IMR-90 (cell line): ENCODE data around the gene SDHB. TPM values are rescaled to one million over a fixed set of nuclear protein-coding genes. Genes with fewer than 3 reads are reported as not detected.

ENCODE experiments used
- ATAC-seq: fragments of 200-7000 bp; cut with Tn5 transposase; 2 replicates; pipeline ENCODE4 v1.9.1; 2020; ENCODE audit warnings: low read depth, mild to moderate bottlenecking, moderate library complexity
- BruUV-seq: library from RNA; stranded (reverse); fragments of 400-500 nt; replicated peaks from 2 replicates; lab custom pipeline; 2021; lab: Mats Ljungman, UMichigan
- CTCF ChIA-PET: fragments of 300-600 bp; formaldehyde crosslinking; extraction: SDS; loops from one replicate; lab custom pipeline; 2021; ENCODE audit warnings: antibody characterized with exemption; lab: Yijun Ruan, JAX
- POLR2A ChIA-PET: fragments of 300-600 bp; sonication (Branson Sonifier 250); formaldehyde crosslinking; loops from one replicate; lab custom pipeline; 2022; ENCODE audit warnings: antibody characterized with exemption; ENCODE audit not compliant: unreplicated experiment; lab: Charles Lee
- DNase-seq: peaks from one replicate; pipeline ENCODE4 v3.0.0; 2013
- H2AFZ ChIP-seq: replicated peaks from 2 replicates; pipeline ENCODE3; 2013; ENCODE audit warnings: low read length, mild to moderate bottlenecking; ENCODE audit not compliant: poor library complexity
- H2AK5ac ChIP-seq: 2 replicates; pipeline ENCODE4 v1.6.1; 2013; ENCODE audit warnings: low read depth, low read length, inconsistent platforms
- H2AK9ac ChIP-seq: replicated peaks from 2 replicates; pipeline ENCODE3; 2013; ENCODE audit warnings: mild to moderate bottlenecking, low read depth, low read length, moderate library complexity; ENCODE audit not compliant: poor library complexity
- H2BK120ac ChIP-seq: 2 replicates; pipeline ENCODE4 v1.6.1; 2013; ENCODE audit warnings: low read depth, low read length, inconsistent platforms
- H2BK15ac ChIP-seq: 3 replicates; pipeline ENCODE4 v1.6.1; 2013; ENCODE audit warnings: low read depth, low read length, inconsistent platforms
- H2BK20ac ChIP-seq: 2 replicates; pipeline ENCODE4 v1.6.1; 2013; ENCODE audit warnings: low read depth, mild to moderate bottlenecking, inconsistent platforms, low read length, moderate library complexity
- H2BK5ac ChIP-seq: 2 replicates; pipeline ENCODE4 v1.6.1; 2013; ENCODE audit warnings: mild to moderate bottlenecking, low read depth, low read length, inconsistent platforms; ENCODE audit not compliant: poor library complexity, severe bottlenecking
- H3K14ac ChIP-seq: replicated peaks from 2 replicates; pipeline ENCODE4 v1.6.1; 2013; ENCODE audit warnings: low read depth, low read length, inconsistent platforms
- H3K18ac ChIP-seq: 2 replicates; pipeline ENCODE4 v1.6.1; 2013; ENCODE audit warnings: low read depth, low read length, control low read depth
- H3K23ac ChIP-seq: 2 replicates; pipeline ENCODE4 v1.6.1; 2013; ENCODE audit warnings: low read depth, low read length, inconsistent platforms
- H3K27ac ChIP-seq: 2 replicates; pipeline ENCODE4 v1.5.1; 2013; ENCODE audit warnings: mild to moderate bottlenecking, control low read depth, low read length; ENCODE audit not compliant: insufficient read depth
- H3K27me3 ChIP-seq: 2 replicates; pipeline ENCODE4 v1.6.1; 2013; ENCODE audit warnings: low read length; ENCODE audit not compliant: control insufficient read depth, insufficient read depth
- H3K36me3 ChIP-seq: 2 replicates; pipeline ENCODE4 v1.6.1; 2013; ENCODE audit warnings: low read length, mixed read lengths; ENCODE audit not compliant: control insufficient read depth, insufficient read depth
- H3K4ac ChIP-seq: 2 replicates; pipeline ENCODE4 v1.6.1; 2013; ENCODE audit warnings: low read depth, low read length, inconsistent platforms
- H3K4me1 ChIP-seq: 2 replicates; pipeline ENCODE4 v1.6.1; 2013; ENCODE audit warnings: low read length, mixed read lengths; ENCODE audit not compliant: control insufficient read depth, insufficient read depth
- H3K4me2 ChIP-seq: 2 replicates; pipeline ENCODE4 v1.6.1; 2013; ENCODE audit warnings: low read depth, mild to moderate bottlenecking, control low read depth, low read length, moderate library complexity
- H3K4me3 ChIP-seq: 2 replicates; pipeline ENCODE4 v1.5.1; 2013; ENCODE audit warnings: low read depth, mild to moderate bottlenecking, control low read depth, low read length, moderate library complexity; ENCODE audit not compliant: insufficient read depth
- H3K56ac ChIP-seq: 2 replicates; pipeline ENCODE4 v1.6.1; 2013; ENCODE audit warnings: low read length, inconsistent platforms; ENCODE audit not compliant: insufficient read depth; ENCODE audit errors: extremely low read depth
- H3K79me1 ChIP-seq, 2 experiments: 2 replicates each; pipeline ENCODE4 v1.6.1; 2013; ENCODE audit warnings: low read length in 2 of 2, inconsistent platforms in 1 of 2, low read depth in 1 of 2
- H3K9ac ChIP-seq: 2 replicates; pipeline ENCODE4 v1.6.1; 2013; ENCODE audit warnings: low read depth, low read length, control low read depth
- H3K9me1 ChIP-seq: 2 replicates; pipeline ENCODE4 v1.6.1; 2013; ENCODE audit warnings: low read length, inconsistent platforms; ENCODE audit not compliant: insufficient read depth
- H3K9me3 ChIP-seq: 2 replicates; pipeline ENCODE4 v1.6.1; 2013; ENCODE audit warnings: low read length; ENCODE audit not compliant: control insufficient read depth, insufficient read depth
- H4K20me1 ChIP-seq: 2 replicates; pipeline ENCODE4 v1.6.1; 2013; ENCODE audit warnings: low read length, inconsistent platforms; ENCODE audit not compliant: insufficient read depth
- H4K5ac ChIP-seq: 2 replicates; pipeline ENCODE4 v1.6.1; 2013; ENCODE audit warnings: mild to moderate bottlenecking, low read depth, low read length, control low read depth
- H4K8ac ChIP-seq, 2 experiments: 2 replicates each; pipeline ENCODE4 v1.6.1; 2013; ENCODE audit warnings: low read depth in 2 of 2, low read length in 2 of 2, control low read depth in 1 of 2, inconsistent platforms in 1 of 2
- H4K91ac ChIP-seq: 2 replicates; pipeline ENCODE4 v1.6.1; 2013; ENCODE audit warnings: low read depth, low read length, inconsistent platforms; ENCODE audit not compliant: insufficient read depth
- CEBPB ChIP-seq: IDR thresholded peaks from 2 replicates; pipeline ENCODE4 v1.6.1; 2012; ENCODE audit warnings: low read depth, low read length, improper control_type of control experiment
- CTCF ChIP-seq: conservative IDR thresholded peaks from 2 replicates; pipeline ENCODE4 v1.5.1; 2012; ENCODE audit warnings: mild to moderate bottlenecking, low read depth, low read length, improper control_type of control experiment
- ELK1 ChIP-seq: fragments of 150-350 bp; IDR thresholded peaks from 2 replicates; pipeline ENCODE4 v1.6.1; 2016; ENCODE audit warnings: low read depth, mild to moderate bottlenecking, low read length, moderate library complexity, borderline replicate concordance
- FOS ChIP-seq: fragments of 150-350 bp; IDR thresholded peaks from 2 replicates; pipeline ENCODE4 v1.6.1; 2016; ENCODE audit warnings: low read depth, low read length
- MAFK ChIP-seq: IDR thresholded peaks from 2 replicates; pipeline ENCODE4 v1.6.1; 2012; ENCODE audit warnings: low read depth, low read length, improper control_type of control experiment
- MAZ ChIP-seq: IDR thresholded peaks from 2 replicates; pipeline ENCODE4 v1.6.1; 2012; ENCODE audit warnings: low read depth, mild to moderate bottlenecking, low read length, improper control_type of control experiment, moderate library complexity, borderline replicate concordance
- MXI1 ChIP-seq: IDR thresholded peaks from 2 replicates; pipeline ENCODE4 v1.6.1; 2012; ENCODE audit warnings: low read depth, mild to moderate bottlenecking, low read length, moderate library complexity, borderline replicate concordance
- NFE2L2 ChIP-seq: fragments of 150-350 bp; IDR thresholded peaks from 2 replicates; pipeline ENCODE4 v1.6.1; 2016; ENCODE audit warnings: low read depth, mild to moderate bottlenecking, low read length
- RAD21 ChIP-seq: IDR thresholded peaks from 2 replicates; pipeline ENCODE4 v1.6.1; 2012; ENCODE audit warnings: low read length, improper control_type of control experiment
- RCOR1 ChIP-seq: IDR thresholded peaks from 2 replicates; pipeline ENCODE4 v1.6.1; 2012; ENCODE audit warnings: mild to moderate bottlenecking, low read length, improper control_type of control experiment; ENCODE audit not compliant: insufficient replicate concordance
- RFX5 ChIP-seq: IDR thresholded peaks from 2 replicates; pipeline ENCODE4 v1.8.0; 2012; ENCODE audit warnings: low read depth, mild to moderate bottlenecking, low read length, moderate library complexity
- SMC3 ChIP-seq: fragments of 150-350 bp; IDR thresholded peaks from 2 replicates; pipeline ENCODE4 v1.6.1; 2016; ENCODE audit warnings: low read depth, mild to moderate bottlenecking, antibody characterized with exemption, low read length, moderate library complexity
- USF2 ChIP-seq: fragments of 150-350 bp; IDR thresholded peaks from 2 replicates; pipeline ENCODE4 v1.6.1; 2017; ENCODE audit warnings: mild to moderate bottlenecking, antibody characterized with exemption, low read length, low read depth
- WGBS, 2 experiments: methylation state at CpG; one replicate each; pipeline versions ENCODE4 v1.1.5 to v1.1.7; 2013; ENCODE audit warnings: missing lambda C conversion rate in 2 of 2; ENCODE audit not compliant: insufficient read length in 1 of 2; ENCODE audit errors: extremely low coverage in 2 of 2; 5-methylcytosine and 5-hydroxymethylcytosine counted together
- dilution Hi-C: fragments of 300-500 bp; cut with HindIII; formaldehyde crosslinking; loops from one replicate; pipeline ENCODE4 v1.14.3; 2018; ENCODE audit warnings: low sequenced_read_pairs; ENCODE audit not compliant: unreplicated experiment
- in situ Hi-C: fragments of 300-500 bp; cut with MboI; formaldehyde crosslinking; loops from 3 replicates; pipeline ENCODE4 v1.14.3; 2019; ENCODE audit warnings: low sequenced_read_pairs, inconsistent platforms, mixed read lengths
- intact Hi-C: fragments of 100-400 bp; cut with micrococcal nuclease; formaldehyde crosslinking; loops from 2 replicates; pipeline ENCODE4 v1.10.0; 2022
- polyA plus RNA-seq, 3 experiments: library from polyadenylated mRNA; depleted of rRNA; stranded (reverse); fragments of >200 nt; gene quantifications; 2 replicates each; pipeline ENCODE4 v1.2.3, GENCODE V29; 2012; ENCODE audit warnings: low replicate concordance in 1 of 3
- total RNA-seq: library from RNA; depleted of rRNA; stranded (reverse); fragments of >200 nt; gene quantifications from 2 replicates; pipeline ENCODE4 v1.2.3, GENCODE V29; 2012

The SDHB gene
- total and polyA plus RNA-seq, 2 of the 4 experiments (the other 2 are of a cell fraction): 122 to 206 TPM

- in situ Hi-C loops: no loop called here
- no peak overlapping the region for H3K18ac ChIP-seq
- H2AK9ac ChIP-seq: no peak overlapping the region
- H3K14ac ChIP-seq: no peak overlapping the region
- intact Hi-C loops: no loop called here
- no peak overlapping the region for H3K27ac ChIP-seq
- POLR2A ChIA-PET: no interaction called here
- no peak overlapping the region for H2BK20ac ChIP-seq
- no peak overlapping the region for H4K5ac ChIP-seq
- no peak overlapping the region for H2BK15ac ChIP-seq
- no peak overlapping the region for H2BK5ac ChIP-seq
- H3K4me3 ChIP-seq: no peak overlapping the region
- no peak overlapping the region for H3K56ac ChIP-seq
- H2AK5ac ChIP-seq: no peak overlapping the region
- peaks cover 18% of the 10 kb centered on the region for H4K20me1 ChIP-seq
- H2AFZ ChIP-seq: no peak overlapping the region
- peaks cover 7 to 14% of the 10 kb centered on the region in 2 experiments; a peak in 3 of 4 replicates for H3K79me1 ChIP-seq
- TF ChIP-seq MXI1: no peak
- TF ChIP-seq RCOR1: no peak
- TF ChIP-seq ELK1: no peak
- TF ChIP-seq USF2: no peak
- TF ChIP-seq MAFK: no peak
- no peak for TF ChIP-seq SMC3
- no peak for TF ChIP-seq NFE2L2
- TF ChIP-seq RAD21: no peak
- TF ChIP-seq RFX5: no peak
- TF ChIP-seq MAZ: no peak
- no peak for TF ChIP-seq CEBPB
- TF ChIP-seq CTCF: no peak
- no peak for TF ChIP-seq FOS
- no peak overlapping the region for H2BK120ac ChIP-seq
- H4K91ac ChIP-seq: no peak overlapping the region
- dilution Hi-C loops: no loop called here
- H3K9ac ChIP-seq: no peak overlapping the region
- no peak for ATAC-seq
- no peak overlapping the region for H3K23ac ChIP-seq
- CTCF ChIA-PET: no interaction called here
- no TSS peak for BruUV-seq
- H3K36me3 ChIP-seq: peaks cover 10% of the 10 kb centered on the region
- H4K8ac ChIP-seq: no peak overlapping the region
- peaks cover 8% of the 10 kb centered on the region for H3K4me1 ChIP-seq
- H3K4ac ChIP-seq: no peak overlapping the region
- no peaks in the 10 kb centered on the region for H3K9me3 ChIP-seq
- H3K4me2 ChIP-seq: no peak overlapping the region
- no peak for DNase-seq
- no peaks in the 10 kb centered on the region for H3K27me3 ChIP-seq
- 92% methylated on average over 5 of the region's 15 CpGs; no CpG with 5 or more reads in 1 of the 2 experiments for WGBS, 2 experiments
- H3K9me1 ChIP-seq: peaks cover 3% of the 10 kb centered on the region; the same call in 1 of the 2 replicates
Observed at GRCh38 chr1:17008208-17008855, 45.5 kb downstream of the SDHB start.
